HG03575 (cell line): ENCODE results near the gene B3GNT9.

ENCODE experiments used
- ATAC-seq: cut with Tn5 transposase; IDR thresholded peaks from one replicate; pipeline ENCODE4 v1.9.1; 2021; ENCODE audit not compliant: unreplicated experiment, insufficient number of reproducible peaks, low FRiP score; ENCODE audit errors: extremely low read depth

Gene B3GNT9

GRCh38 chr16:67187175-67187890 is 36.5 kb upstream of the B3GNT9 start:
- no peak for ATAC-seq

GRCh38 chr16:67186550-67186950 is 35.8 kb upstream of the B3GNT9 start:
- ATAC-seq, result no peak

- ATAC-seq, result no peak
These were observed 34.9 kb upstream of the B3GNT9 start for GRCh38 chr16:67185651-67186134.

GRCh38 chr16:67184995-67185650 is 34.3 kb upstream of the B3GNT9 start:
- no peak for ATAC-seq

GRCh38 chr16:67184453-67184994 is 33.7 kb upstream of the B3GNT9 start:
- ATAC-seq, result no peak

- peak; percentile 71 for ATAC-seq
These were observed 33.0 kb upstream of the B3GNT9 start, which contains the start of gene MATCAP1 for GRCh38 chr16:67183627-67184452. Gene MATCAP1 (minus strand): TSS chr16:67183963. CDS start chr16:67180610, 3,353 bp downstream.

GRCh38 chr16:67183284-67183626 is 32.5 kb upstream of the B3GNT9 start:
- no peak for ATAC-seq

GRCh38 chr16:67182288-67182687 is 31.5 kb upstream of the B3GNT9 start:
- no peak for ATAC-seq

GRCh38 chr16:67181346-67181745 is 30.5 kb upstream of the B3GNT9 start:
- no peak for ATAC-seq

GRCh38 chr16:67180166-67180565 is 29.4 kb upstream of the B3GNT9 start:
- no peak for ATAC-seq

GRCh38 chr16:67179421-67180080 is 28.8 kb upstream of the B3GNT9 start:
- ATAC-seq, result no peak

GRCh38 chr16:67177743-67178699 is 27.2 kb upstream of the B3GNT9 start:
- no peak for ATAC-seq

- no peak for ATAC-seq
These were observed 25.9 kb upstream of the B3GNT9 start for GRCh38 chr16:67176662-67177061.

- no peak for ATAC-seq
These were observed 24.0 kb upstream of the B3GNT9 start for GRCh38 chr16:67174706-67175231.

- ATAC-seq, result no peak
These were observed 23.3 kb upstream of the B3GNT9 start for GRCh38 chr16:67173808-67174705.

GRCh38 chr16:67173323-67173722 is 22.5 kb upstream of the B3GNT9 start:
- ATAC-seq, result no peak
